WTC11 (cell line): ENCODE results near the gene ARHGEF33. TPM values are rescaled to one million over a fixed set of nuclear protein-coding genes. Genes with fewer than 3 reads are reported as not detected.
A peak's percentile ranks its signal among the peaks of the same experiment; 100 is the strongest.

Source experiments
- ATAC-seq: fragments of 200-7000 bp; cut with Tn5 transposase; 2 replicates; pipeline ENCODE4 v1.10.0; 2021; ENCODE audit warnings: mild to moderate bottlenecking, moderate library complexity
- CTCF ChIA-PET: fragments of 300-600 bp; sonication (Branson Sonifier 250); formaldehyde crosslinking; loops from one replicate; lab custom pipeline; 2021; ENCODE audit warnings: antibody characterized with exemption; lab: Charles Lee
- POLR2A ChIA-PET: fragments of 350-600 bp; sonication (Branson Sonifier 250); formaldehyde crosslinking; loops from one replicate; lab custom pipeline; 2021; ENCODE audit warnings: antibody characterized with exemption; lab: Charles Lee
- DNase-seq: peaks from one replicate; pipeline ENCODE4 v3.0.0; 2021; ENCODE audit warnings: low spot score
- H3K27ac Mint-ChIP-seq: 2 replicates; pipeline ENCODE4 v1.8.0; 2021; ENCODE audit warnings: mixed read lengths
- H3K27me3 Mint-ChIP-seq: 2 replicates; pipeline ENCODE4 v1.8.0; 2021; ENCODE audit warnings: low read depth, mild to moderate bottlenecking, moderate library complexity, mixed read lengths
- H3K36me3 Mint-ChIP-seq: 2 replicates; pipeline ENCODE4 v1.8.0; 2021; ENCODE audit warnings: mixed read lengths
- H3K4me1 Mint-ChIP-seq: 2 replicates; pipeline ENCODE4 v1.8.0; 2022; ENCODE audit warnings: mixed read lengths
- H3K4me3 Mint-ChIP-seq: 2 replicates; pipeline ENCODE4 v1.8.0; 2021; ENCODE audit warnings: mild to moderate bottlenecking, moderate library complexity, mixed read lengths
- H3K9me3 Mint-ChIP-seq: 2 replicates; pipeline ENCODE4 v1.8.0; 2021; ENCODE audit warnings: mixed read lengths
- ATF1 ChIP-seq: sonication (generic); formaldehyde crosslinking; IDR thresholded peaks from 2 replicates; pipeline ENCODE4 v1.8.1; 2023; ENCODE audit warnings: mild to moderate bottlenecking, moderate library complexity, missing genetic modification reagents
- ATF2 ChIP-seq: sonication (generic); formaldehyde crosslinking; IDR thresholded peaks from 2 replicates; pipeline ENCODE4 v1.8.1; 2022; ENCODE audit warnings: low read depth, missing genetic modification reagents, borderline replicate concordance
- CREM ChIP-seq: sonication (generic); formaldehyde crosslinking; IDR thresholded peaks from 2 replicates; pipeline ENCODE4 v1.8.1; 2022; ENCODE audit warnings: mild to moderate bottlenecking, missing genetic modification reagents, moderate library complexity
- FOXJ3 ChIP-seq: sonication (generic); formaldehyde crosslinking; IDR thresholded peaks from 2 replicates; pipeline ENCODE4 v1.9.0; 2021; ENCODE audit warnings: missing genetic modification reagents, mild to moderate bottlenecking, borderline replicate concordance
- HMGXB4 ChIP-seq: sonication (generic); formaldehyde crosslinking; IDR thresholded peaks from 2 replicates; pipeline ENCODE4 v1.8.1; 2023; ENCODE audit warnings: mild to moderate bottlenecking, moderate library complexity, missing genetic modification reagents
- JUN ChIP-seq: sonication (generic); formaldehyde crosslinking; IDR thresholded peaks from 2 replicates; pipeline ENCODE4 v1.8.0; 2023; ENCODE audit warnings: mild to moderate bottlenecking, missing genetic modification reagents
- NR1H2 ChIP-seq: sonication (generic); formaldehyde crosslinking; IDR thresholded peaks from 2 replicates; pipeline ENCODE4 v1.9.0; 2021; ENCODE audit warnings: mild to moderate bottlenecking, moderate library complexity, missing genetic modification reagents
- SP1 ChIP-seq: sonication (generic); formaldehyde crosslinking; conservative IDR thresholded peaks from 2 replicates; pipeline ENCODE4 v1.8.1; 2022; ENCODE audit warnings: missing genetic modification reagents
- TEAD1 ChIP-seq: sonication (generic); formaldehyde crosslinking; IDR thresholded peaks from 2 replicates; pipeline ENCODE4 v1.8.0; 2022; ENCODE audit warnings: mild to moderate bottlenecking, missing genetic modification reagents
- USF2 ChIP-seq: sonication (generic); formaldehyde crosslinking; IDR thresholded peaks from 2 replicates; pipeline ENCODE4 v1.8.1; 2023; ENCODE audit warnings: mild to moderate bottlenecking, missing genetic modification reagents, moderate library complexity
- ZBTB21 ChIP-seq: sonication (generic); formaldehyde crosslinking; IDR thresholded peaks from 2 replicates; pipeline ENCODE4 v1.8.1; 2023; ENCODE audit warnings: mild to moderate bottlenecking, missing genetic modification reagents, borderline replicate concordance
- ZNF317 ChIP-seq: sonication (generic); formaldehyde crosslinking; IDR thresholded peaks from 2 replicates; pipeline ENCODE4 v1.8.1; 2023; ENCODE audit warnings: low read depth, mild to moderate bottlenecking, moderate library complexity, missing genetic modification reagents, borderline replicate concordance
- ZNF416 ChIP-seq: fragments of 250-450 bp; sonication (Bioruptor Pico); IDR thresholded peaks from 2 replicates; pipeline ENCODE4 v1.9.0; 2021; ENCODE audit warnings: mild to moderate bottlenecking, inconsistent platforms
- total RNA-seq: library from RNA; stranded (reverse); gene quantifications from 3 replicates; pipeline ENCODE4 v1.2.3, GENCODE V29; 2021
- TF ChIP-seq, protein P1 (sequence below): sonication (generic); formaldehyde crosslinking; IDR thresholded peaks from 2 replicates; pipeline ENCODE4 v1.8.0; 2022; ENCODE audit warnings: mild to moderate bottlenecking, missing genetic modification reagents
- TF ChIP-seq, protein P2 (sequence below): sonication (generic); formaldehyde crosslinking; IDR thresholded peaks from 2 replicates; pipeline ENCODE4 v1.8.1; 2022; ENCODE audit warnings: missing genetic modification reagents, borderline replicate concordance
- TF ChIP-seq, protein P3 (sequence below): sonication (generic); formaldehyde crosslinking; IDR thresholded peaks from 2 replicates; pipeline ENCODE4 v1.8.0; 2022; ENCODE audit warnings: mild to moderate bottlenecking, missing genetic modification reagents
- TF ChIP-seq, protein P4 (sequence below): sonication (generic); formaldehyde crosslinking; IDR thresholded peaks from 2 replicates; pipeline ENCODE4 v1.8.1; 2022; ENCODE audit warnings: mild to moderate bottlenecking, missing genetic modification reagents, moderate library complexity, borderline replicate concordance

Gene ARHGEF33
- total RNA-seq, 1 experiment from 2014 or later = 0.42 TPM

GRCh38 chr2:38960609-38961320 lies 71.1 kb downstream of the ARHGEF33 start (continued):
- TF ChIP-seq TEAD1 (CRISPR knock-in tag) (peak; percentile 7; the same call in 1 of the 2 replicates), ATF2 (CRISPR knock-in tag) (no peak), USF2 (no peak), ZBTB21 (CRISPR knock-in tag) (peak; percentile 2; the same call in 1 of the 2 replicates), ATF1 (CRISPR knock-in tag) (peak; percentile 5; the same call in 1 of the 2 replicates), CREM (0 out of 2 replicates have a peak, but pooled peaks have one; percentile 0), ZNF416 (CRISPR knock-in tag) (no peak)
- TF ChIP-seq, protein P1, sequence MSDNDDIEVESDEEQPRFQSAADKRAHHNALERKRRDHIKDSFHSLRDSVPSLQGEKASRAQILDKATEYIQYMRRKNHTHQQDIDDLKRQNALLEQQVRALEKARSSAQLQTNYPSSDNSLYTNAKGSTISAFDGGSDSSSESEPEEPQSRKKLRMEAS (CRISPR knock-in tag) = peak; percentile 13; the same call in 1 of the 2 replicates
- TF ChIP-seq, protein P2, sequence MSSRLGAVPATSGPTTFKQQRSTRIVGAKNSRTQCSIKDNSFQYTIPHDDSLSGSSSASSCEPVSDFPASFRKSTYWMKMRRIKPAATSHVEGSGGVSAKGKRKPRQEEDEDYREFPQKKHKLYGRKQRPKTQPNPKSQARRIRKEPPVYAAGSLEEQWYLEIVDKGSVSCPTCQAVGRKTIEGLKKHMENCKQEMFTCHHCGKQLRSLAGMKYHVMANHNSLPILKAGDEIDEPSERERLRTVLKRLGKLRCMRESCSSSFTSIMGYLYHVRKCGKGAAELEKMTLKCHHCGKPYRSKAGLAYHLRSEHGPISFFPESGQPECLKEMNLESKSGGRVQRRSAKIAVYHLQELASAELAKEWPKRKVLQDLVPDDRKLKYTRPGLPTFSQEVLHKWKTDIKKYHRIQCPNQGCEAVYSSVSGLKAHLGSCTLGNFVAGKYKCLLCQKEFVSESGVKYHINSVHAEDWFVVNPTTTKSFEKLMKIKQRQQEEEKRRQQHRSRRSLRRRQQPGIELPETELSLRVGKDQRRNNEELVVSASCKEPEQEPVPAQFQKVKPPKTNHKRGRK = no peak

DNA sequence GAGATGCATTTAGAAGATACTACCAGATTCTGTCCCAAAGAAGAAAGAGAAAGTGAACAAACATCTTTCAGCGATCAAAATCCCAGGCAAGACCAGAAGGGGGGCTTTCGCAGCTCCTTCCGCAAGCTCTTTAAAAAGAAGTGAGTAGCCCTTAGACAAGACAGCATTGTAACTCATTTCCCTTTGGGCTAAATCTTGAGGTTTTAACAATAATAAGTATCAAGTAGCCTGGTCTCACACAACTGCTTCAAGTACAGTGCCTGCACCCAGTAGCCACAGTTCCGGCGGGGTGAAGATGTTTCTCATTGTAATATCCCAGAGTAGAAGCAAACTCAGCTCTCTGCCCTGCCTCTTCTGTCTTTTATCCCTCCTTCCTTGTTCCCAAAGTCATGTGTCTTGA lies 76.3 kb downstream of the ARHGEF33 start:
- H3K4me3 Mint-ChIP-seq = no peak overlapping the region
- TF ChIP-seq, protein P3, sequence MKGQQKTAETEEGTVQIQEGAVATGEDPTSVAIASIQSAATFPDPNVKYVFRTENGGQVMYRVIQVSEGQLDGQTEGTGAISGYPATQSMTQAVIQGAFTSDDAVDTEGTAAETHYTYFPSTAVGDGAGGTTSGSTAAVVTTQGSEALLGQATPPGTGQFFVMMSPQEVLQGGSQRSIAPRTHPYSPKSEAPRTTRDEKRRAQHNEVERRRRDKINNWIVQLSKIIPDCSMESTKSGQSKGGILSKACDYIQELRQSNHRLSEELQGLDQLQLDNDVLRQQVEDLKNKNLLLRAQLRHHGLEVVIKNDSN (CRISPR knock-in tag) = no peak
- TF ChIP-seq ZNF317 (CRISPR knock-in tag) (no peak), JUN (no peak), FOXJ3 (CRISPR knock-in tag) (no peak), NR1H2 (no peak), SP1 (CRISPR knock-in tag) (no peak), HMGXB4 (CRISPR knock-in tag) (no peak)
- TF ChIP-seq, protein P4, sequence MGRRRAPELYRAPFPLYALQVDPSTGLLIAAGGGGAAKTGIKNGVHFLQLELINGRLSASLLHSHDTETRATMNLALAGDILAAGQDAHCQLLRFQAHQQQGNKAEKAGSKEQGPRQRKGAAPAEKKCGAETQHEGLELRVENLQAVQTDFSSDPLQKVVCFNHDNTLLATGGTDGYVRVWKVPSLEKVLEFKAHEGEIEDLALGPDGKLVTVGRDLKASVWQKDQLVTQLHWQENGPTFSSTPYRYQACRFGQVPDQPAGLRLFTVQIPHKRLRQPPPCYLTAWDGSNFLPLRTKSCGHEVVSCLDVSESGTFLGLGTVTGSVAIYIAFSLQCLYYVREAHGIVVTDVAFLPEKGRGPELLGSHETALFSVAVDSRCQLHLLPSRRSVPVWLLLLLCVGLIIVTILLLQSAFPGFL (CRISPR knock-in tag) = no peak
- TF ChIP-seq, all 79 proteins: peak for 0
- H3K27ac Mint-ChIP-seq = no peak overlapping the region
- peaks cover 17% of the 10 kb centered on the region for H3K9me3 Mint-ChIP-seq
- H3K27me3 Mint-ChIP-seq = peaks cover 15% of the 10 kb centered on the region
- CTCF ChIA-PET = interaction anchor here (1.5 to 1.8 kb wide), 2 partner anchors 18 to 61 kb away, joined by 3 to 10 read pairs; no protein-coding TSS in a partner anchor
- DNase-seq (no peak), ATAC-seq (no peak)
- 0 out of 2 replicates have a peak, but pooled peaks cover 8% of the 10 kb centered on the region for H3K36me3 Mint-ChIP-seq
- peaks cover 14% of the 10 kb centered on the region for H3K4me1 Mint-ChIP-seq
- POLR2A ChIA-PET = no interaction called here
